ENCODE results near the gene CELF4. TPM values are rescaled to one million over a fixed set of nuclear protein-coding genes. Genes with fewer than 3 reads are reported as not detected.

The CELF4 gene
- total and polyA plus RNA-seq, 2 donors (not counting 3 experiments of a cell fraction or from before 2014, with no cell fraction given) = not detected

- TF ChIP-seq GATA2 (IDR thresholded peaks at IDR 0.05; ENCODE audit: insufficient read depth, insufficient read length, low read depth, low read length) = no peak
- Histone ChIP-seq H3K36me3 (ENCODE audit: control insufficient read depth in 2 of 2, extremely low read depth in 1 of 2, insufficient read depth in 2 of 2, low read length in 2 of 2) (no peaks in the 10 kb centered on the region), H3K27ac (ENCODE audit: insufficient read depth, low read depth, low read length) (no peak overlapping the region), H4K20me1 (replicated peaks; ENCODE audit: control insufficient read depth, extremely low read depth, insufficient read depth, low read length) (no peaks in the 10 kb centered on the region), H3K79me2 (ENCODE audit: control insufficient read depth, insufficient read depth, low read length) (no peaks in the 10 kb centered on the region), H3K9ac (replicated peaks; ENCODE audit: extremely low read depth, insufficient read depth, low read length) (no peak overlapping the region), H3K27me3 (ENCODE audit: control insufficient read depth in 2 of 2, insufficient read depth in 2 of 2, low read length in 2 of 2) (no peaks in the 10 kb centered on the region), H3K4me3 (replicated peaks in 1 of 3; ENCODE audit: insufficient read depth in 1 of 3, low read depth in 1 of 3, low read length in 3 of 3) (no peak overlapping the region), H3K4me2 (ENCODE audit: insufficient read depth, low read length) (no peak overlapping the region), H3K9me1 (replicated peaks; ENCODE audit: control insufficient read depth, extremely low read depth, insufficient read depth, low read length) (no peaks in the 10 kb centered on the region), H3K9me3 (replicated peaks; ENCODE audit: control insufficient read depth, insufficient read depth, low read length) (no peaks in the 10 kb centered on the region), H3K4me1 (ENCODE audit: control insufficient read depth, extremely low read depth, insufficient read depth, low read length) (no peaks in the 10 kb centered on the region), H2AFZ (ENCODE audit: low read depth, low read length) (no peak overlapping the region)
- POLR2A ChIA-PET = no interaction called here
- dilution Hi-C loops (cut with MboI; ENCODE audit: extremely low pct_ligation_motif_present, low sequenced_read_pairs) = no loop called here
- DNase-seq (ENCODE audit: low read depth, low spot score) (no peak), FAIRE-seq (no peak)
- BruUV-seq (replicated peaks) = no TSS peak
- intact Hi-C loops (cut with micrococcal nuclease) = no loop called here
- CTCF ChIA-PET = no interaction called here
Observed at GRCh38 chr18:37428288-37428974, 137.2 kb downstream of the CELF4 start.

DNA sequence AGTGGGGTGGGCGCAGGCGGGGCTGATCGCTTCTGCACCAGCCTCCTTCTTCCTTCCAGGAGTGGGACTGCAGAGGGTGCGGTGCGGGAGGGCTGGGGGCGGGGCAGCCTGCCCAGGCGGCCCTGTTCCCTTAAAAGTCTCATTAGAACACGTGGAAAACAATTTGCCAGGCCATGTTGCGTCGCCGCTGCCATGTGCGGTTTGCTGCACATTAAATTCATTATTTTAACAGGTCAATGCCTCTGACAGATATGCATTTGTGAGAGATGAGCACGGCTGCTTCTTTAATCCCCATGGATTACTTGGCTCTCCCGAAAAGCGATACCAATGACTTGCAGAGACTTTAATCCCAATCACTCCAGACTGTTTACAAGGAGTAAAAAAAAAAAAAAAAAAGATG, 139.0 kb downstream of the CELF4 start:
- intact Hi-C loops (cut with micrococcal nuclease) (no loop called here), dilution Hi-C loops (cut with MboI; ENCODE audit: extremely low pct_ligation_motif_present, low sequenced_read_pairs) (no loop called here)
- no peak overlapping the region for H3K27ac ChIP-seq (ENCODE audit: insufficient read depth, low read depth, low read length)
- TF ChIP-seq, protein P1, sequence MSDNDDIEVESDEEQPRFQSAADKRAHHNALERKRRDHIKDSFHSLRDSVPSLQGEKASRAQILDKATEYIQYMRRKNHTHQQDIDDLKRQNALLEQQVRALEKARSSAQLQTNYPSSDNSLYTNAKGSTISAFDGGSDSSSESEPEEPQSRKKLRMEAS (IDR thresholded peaks at IDR 0.05; ENCODE audit: insufficient read depth, insufficient read length) = no peak
- TF ChIP-seq GATA2 (IDR thresholded peaks at IDR 0.05; ENCODE audit: insufficient read depth, insufficient read length, low read depth, low read length) = no peak
- no peak for TF ChIP-seq EZH2 (IDR thresholded peaks at IDR 0.05; ENCODE audit: borderline replicate concordance, low read depth, low read length, severe bottlenecking)
- TF ChIP-seq POLR2A (IDR thresholded peaks at IDR 0.05; ENCODE audit: low read depth, low read length) = no peak
- no peak for TF ChIP-seq FOS (IDR thresholded peaks at IDR 0.05; ENCODE audit: borderline replicate concordance, insufficient read depth, low read length)
- TF ChIP-seq JUN (IDR thresholded peaks at IDR 0.05; ENCODE audit: borderline replicate concordance, insufficient read depth, insufficient read length, low read depth) = no peak
- TF ChIP-seq POLR2AphosphoS5 (IDR thresholded peaks at IDR 0.05; ENCODE audit: insufficient read depth, low read depth, low read length) = no peak
- TF ChIP-seq MYC (IDR thresholded peaks at IDR 0.05; ENCODE audit: low read depth, low read length) = no peak
- TF ChIP-seq, protein P2, sequence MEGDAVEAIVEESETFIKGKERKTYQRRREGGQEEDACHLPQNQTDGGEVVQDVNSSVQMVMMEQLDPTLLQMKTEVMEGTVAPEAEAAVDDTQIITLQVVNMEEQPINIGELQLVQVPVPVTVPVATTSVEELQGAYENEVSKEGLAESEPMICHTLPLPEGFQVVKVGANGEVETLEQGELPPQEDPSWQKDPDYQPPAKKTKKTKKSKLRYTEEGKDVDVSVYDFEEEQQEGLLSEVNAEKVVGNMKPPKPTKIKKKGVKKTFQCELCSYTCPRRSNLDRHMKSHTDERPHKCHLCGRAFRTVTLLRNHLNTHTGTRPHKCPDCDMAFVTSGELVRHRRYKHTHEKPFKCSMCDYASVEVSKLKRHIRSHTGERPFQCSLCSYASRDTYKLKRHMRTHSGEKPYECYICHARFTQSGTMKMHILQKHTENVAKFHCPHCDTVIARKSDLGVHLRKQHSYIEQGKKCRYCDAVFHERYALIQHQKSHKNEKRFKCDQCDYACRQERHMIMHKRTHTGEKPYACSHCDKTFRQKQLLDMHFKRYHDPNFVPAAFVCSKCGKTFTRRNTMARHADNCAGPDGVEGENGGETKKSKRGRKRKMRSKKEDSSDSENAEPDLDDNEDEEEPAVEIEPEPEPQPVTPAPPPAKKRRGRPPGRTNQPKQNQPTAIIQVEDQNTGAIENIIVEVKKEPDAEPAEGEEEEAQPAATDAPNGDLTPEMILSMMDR (IDR thresholded peaks at IDR 0.05; ENCODE audit: extremely low read depth in 1 of 2, insufficient read depth in 1 of 2, low read depth in 1 of 2, low read length in 2 of 2) = no peak
- ChIA-PET CTCF (no interaction called here), POLR2A (no interaction called here)
- no peaks in the 10 kb centered on the region for H3K36me3 ChIP-seq (ENCODE audit: control insufficient read depth in 2 of 2, extremely low read depth in 1 of 2, insufficient read depth in 2 of 2, low read length in 2 of 2)
- H3K4me1 ChIP-seq (ENCODE audit: control insufficient read depth, extremely low read depth, insufficient read depth, low read length) = no peaks in the 10 kb centered on the region
- BruUV-seq (replicated peaks) = no TSS peak
- H4K20me1 ChIP-seq (replicated peaks; ENCODE audit: control insufficient read depth, extremely low read depth, insufficient read depth, low read length) = no peaks in the 10 kb centered on the region
- H3K4me3 ChIP-seq (replicated peaks in 1 of 3; ENCODE audit: insufficient read depth in 1 of 3, low read depth in 1 of 3, low read length in 3 of 3) = no peak overlapping the region
- FAIRE-seq (no peak), DNase-seq (ENCODE audit: low read depth, low spot score) (no peak)
- no peaks in the 10 kb centered on the region for H3K27me3 ChIP-seq (ENCODE audit: control insufficient read depth in 2 of 2, insufficient read depth in 2 of 2, low read length in 2 of 2)
- H3K9me3 ChIP-seq (replicated peaks; ENCODE audit: control insufficient read depth, insufficient read depth, low read length) = no peaks in the 10 kb centered on the region
- H2AFZ ChIP-seq (ENCODE audit: low read depth, low read length) = no peak overlapping the region
- no peaks in the 10 kb centered on the region for H3K79me2 ChIP-seq (ENCODE audit: control insufficient read depth, insufficient read depth, low read length)
- no peaks in the 10 kb centered on the region for H3K9me1 ChIP-seq (replicated peaks; ENCODE audit: control insufficient read depth, extremely low read depth, insufficient read depth, low read length)
- no peak overlapping the region for H3K9ac ChIP-seq (replicated peaks; ENCODE audit: extremely low read depth, insufficient read depth, low read length)
- no peak overlapping the region for H3K4me2 ChIP-seq (ENCODE audit: insufficient read depth, low read length)
